H1 (cell line): ENCODE results near the gene TUT4.

Experiments
- ATF2 ChIP-seq: IDR thresholded peaks from 2 replicates; pipeline ENCODE4 v1.6.1; 2012; ENCODE audit warnings: low read length, inconsistent platforms
- ATF3 ChIP-seq: IDR thresholded peaks from 2 replicates; pipeline ENCODE4 v1.6.1; 2011; ENCODE audit warnings: low read depth, mild to moderate bottlenecking, low read length; ENCODE audit not compliant: insufficient read depth
- CEBPB ChIP-seq: IDR thresholded peaks from 2 replicates; pipeline ENCODE4 v1.6.1; 2012; ENCODE audit warnings: low read depth, low read length
- CHD7 ChIP-seq: fragments of 300-600 bp; sonication (generic); IDR thresholded peaks from 2 replicates; pipeline ENCODE4 v1.7.1; 2012; ENCODE audit warnings: low read length, moderate library complexity, mild to moderate bottlenecking, inconsistent platforms; ENCODE audit not compliant: insufficient replicate concordance
- CREB1 ChIP-seq: IDR thresholded peaks from 2 replicates; pipeline ENCODE4 v1.6.1; 2012; ENCODE audit warnings: inconsistent platforms
- CTCF ChIP-seq, 3 experiments: IDR thresholded peaks; 1 replicate in 2 of 3; 2 replicates in 1 of 3; pipeline versions ENCODE4 v1.5.1 to v1.6.1; 2011; ENCODE audit warnings: low read length in 3 of 3, mild to moderate bottlenecking in 3 of 3, inconsistent platforms in 2 of 3, low read depth in 1 of 3, moderate library complexity in 1 of 3; ENCODE audit not compliant: insufficient read depth in 1 of 3; ENCODE audit errors: control extremely low read depth in 1 of 3
- EZH2 ChIP-seq: fragments of 200-600 bp; sonication (generic); IDR thresholded peaks from 2 replicates; pipeline ENCODE4 v1.7.1; 2012; ENCODE audit warnings: low read depth, mild to moderate bottlenecking, moderate library complexity, low read length, inconsistent platforms; ENCODE audit not compliant: severe bottlenecking
- KDM5A ChIP-seq: fragments of 200-600 bp; IDR thresholded peaks from 2 replicates; pipeline ENCODE4 v1.7.1; 2012; ENCODE audit warnings: mild to moderate bottlenecking, low read length, inconsistent platforms, mixed read lengths
- MAFK ChIP-seq: IDR thresholded peaks from 2 replicates; pipeline ENCODE4 v1.6.1; 2012; ENCODE audit warnings: low read depth, mild to moderate bottlenecking, improper control_type of control experiment, low read length
- SIN3A ChIP-seq, 2 experiments: IDR thresholded peaks in 1 of 2; conservative IDR thresholded peaks in 1 of 2; 2 replicates each; pipeline ENCODE4 v1.6.1; 2011 to 2012; ENCODE audit warnings: low read length in 2 of 2, improper control_type of control experiment in 1 of 2, low read depth in 1 of 2, mild to moderate bottlenecking in 1 of 2
- TAF1 ChIP-seq: IDR thresholded peaks from 2 replicates; pipeline ENCODE4 v1.6.1; 2011; ENCODE audit warnings: mild to moderate bottlenecking, low read depth, low read length

GRCh38 chr1:52482326-52483004, 70.4 kb downstream of the TUT4 start:
- TF ChIP-seq CHD7 = no peak
- TF ChIP-seq TAF1 = no peak
- TF ChIP-seq MAFK = no peak
- no peak for TF ChIP-seq KDM5A
- no peak for TF ChIP-seq EZH2
- no peak for TF ChIP-seq CREB1
- no peak for TF ChIP-seq ATF2
- no peak for TF ChIP-seq CTCF (IDR thresholded peaks at IDR 0.05; ENCODE audit: control extremely low read depth in 1 of 3, insufficient read depth in 1 of 3, low read depth in 1 of 3, low read length in 3 of 3)
- no peak for TF ChIP-seq SIN3A (conservative IDR thresholded peaks at IDR 0.05 in 1 of 2, IDR thresholded peaks at IDR 0.05 in 1 of 2; ENCODE audit: low read depth in 1 of 2, low read length in 2 of 2)
- no peak for TF ChIP-seq CEBPB
- TF ChIP-seq ATF3 = no peak
